Mammary epithelial cell (primary cell): ENCODE measurements around the gene RDM1.

Experiments used
- CTCF ChIP-seq, 2 donors: IDR thresholded peaks in 1 of 2; conservative IDR thresholded peaks in 1 of 2; 2 replicates each; pipeline ENCODE4 v1.5.1; 2011 to 2012; ENCODE audit warnings: inconsistent platforms in 2 of 2, low read length in 2 of 2, mild to moderate bottlenecking in 2 of 2, control low read depth in 1 of 2, low read depth in 1 of 2; ENCODE audit not compliant: insufficient read depth in 1 of 2; ENCODE audit errors: extremely low read depth in 1 of 2
- EZH2 ChIP-seq: IDR thresholded peaks from 2 replicates; pipeline ENCODE4 v1.6.1; 2012; ENCODE audit warnings: low read length, inconsistent platforms, borderline replicate concordance

GRCh38 chr17:35927714-35928113 is 2.9 kb downstream of the RDM1 start:
- TF ChIP-seq CTCF (conservative IDR thresholded peaks at IDR 0.05 in 1 of 2, IDR thresholded peaks at IDR 0.05 in 1 of 2; ENCODE audit: extremely low read depth in 1 of 2, insufficient read depth in 1 of 2, low read depth in 1 of 2, low read length in 2 of 2) (no peak), EZH2 (no peak)
